BLaER1 (cell line): ENCODE measurements around the gene C1orf35.

Experiments used
- H3K27ac ChIP-seq: shearing (Covaris generic); formaldehyde crosslinking; 2 replicates; pipeline ENCODE4 v1.8.1; 2022
- H3K27me3 ChIP-seq: shearing (Covaris generic); formaldehyde crosslinking; 2 replicates; pipeline ENCODE4 v1.8.1; 2022
- H3K36me3 ChIP-seq: shearing (Covaris generic); formaldehyde crosslinking; 2 replicates; pipeline ENCODE4 v1.8.1; 2022
- H3K4me1 ChIP-seq: shearing (Covaris generic); formaldehyde crosslinking; 2 replicates; pipeline ENCODE4 v1.8.1; 2022
- H3K4me2 ChIP-seq: shearing (Covaris generic); formaldehyde crosslinking; 2 replicates; pipeline ENCODE4 v1.8.1; 2022
- H3K4me3 ChIP-seq: shearing (Covaris generic); formaldehyde crosslinking; 2 replicates; pipeline ENCODE4 v1.8.1; 2022
- H3K9ac ChIP-seq: shearing (Covaris generic); formaldehyde crosslinking; 2 replicates; pipeline ENCODE4 v1.8.1; 2022
- H3K9me3 ChIP-seq: shearing (Covaris generic); formaldehyde crosslinking; 2 replicates; pipeline ENCODE4 v1.8.1; 2022
- H4K20me1 ChIP-seq: shearing (Covaris generic); formaldehyde crosslinking; 2 replicates; pipeline ENCODE4 v1.8.1; 2022
- Cebpa-rat ChIP-seq: shearing (Covaris generic); IDR thresholded peaks from 2 replicates; pipeline ENCODE4 v1.8.1; 2022

The C1orf35 gene

GRCh38 chr1:228074954-228075730 is 28.0 kb downstream of the C1orf35 start:
- Histone ChIP-seq H3K27ac (no peak overlapping the region), H3K36me3 (no peaks in the 10 kb centered on the region), H3K9ac (no peak overlapping the region), H3K4me1 (peaks cover 30% of the 10 kb centered on the region), H3K27me3 (no peaks in the 10 kb centered on the region), H3K4me2 (no peak overlapping the region), H3K4me3 (no peak overlapping the region), H4K20me1 (peaks cover 76% of the 10 kb centered on the region), H3K9me3 (no peaks in the 10 kb centered on the region)
- no peak for TF ChIP-seq Cebpa-rat

- Histone ChIP-seq H3K4me1 (peaks cover 19% of the 10 kb centered on the region), H3K4me3 (no peak overlapping the region), H3K36me3 (no peaks in the 10 kb centered on the region), H4K20me1 (peaks cover 65% of the 10 kb centered on the region), H3K9me3 (no peaks in the 10 kb centered on the region), H3K27me3 (no peaks in the 10 kb centered on the region), H3K27ac (no peak overlapping the region), H3K4me2 (no peak overlapping the region), H3K9ac (no peak overlapping the region)
- TF ChIP-seq Cebpa-rat, result no peak
Observed at GRCh38 chr1:228073857-228074545, 29.1 kb downstream of the C1orf35 start.

- no peaks in the 10 kb centered on the region for H3K9me3 ChIP-seq
- H3K27ac ChIP-seq, result no peak overlapping the region
- TF ChIP-seq Cebpa-rat, result no peak
- H3K9ac ChIP-seq, result no peak overlapping the region
- no peak overlapping the region for H3K4me3 ChIP-seq
- H3K4me2 ChIP-seq, result no peak overlapping the region
- H3K36me3 ChIP-seq, result no peaks in the 10 kb centered on the region
- peaks cover 57% of the 10 kb centered on the region for H4K20me1 ChIP-seq
- no peaks in the 10 kb centered on the region for H3K27me3 ChIP-seq
- H3K4me1 ChIP-seq, result peaks cover 12% of the 10 kb centered on the region
Observed at GRCh38 chr1:228073061-228073856, 29.9 kb downstream of the C1orf35 start.

GRCh38 chr1:228072658-228073043 is 30.5 kb downstream of the C1orf35 start:
- Histone ChIP-seq H3K36me3 (no peaks in the 10 kb centered on the region), H3K4me1 (peaks cover 6% of the 10 kb centered on the region; the same call in 1 of the 2 replicates), H3K4me3 (no peak overlapping the region), H3K27me3 (no peaks in the 10 kb centered on the region), H3K27ac (no peak overlapping the region), H4K20me1 (peaks cover 55% of the 10 kb centered on the region), H3K9ac (no peak overlapping the region), H3K9me3 (no peaks in the 10 kb centered on the region), H3K4me2 (no peak overlapping the region)
- no peak for TF ChIP-seq Cebpa-rat

GRCh38 chr1:228071839-228072657 is 31.1 kb downstream of the C1orf35 start:
- Histone ChIP-seq H3K4me2 (no peak overlapping the region), H3K9ac (no peak overlapping the region), H3K27me3 (peaks cover 4% of the 10 kb centered on the region; the same call in 1 of the 2 replicates), H3K9me3 (no peaks in the 10 kb centered on the region), H3K27ac (no peak overlapping the region), H4K20me1 (peaks cover 49% of the 10 kb centered on the region), H3K4me3 (no peak overlapping the region), H3K4me1 (no peaks in the 10 kb centered on the region), H3K36me3 (no peaks in the 10 kb centered on the region)
- TF ChIP-seq Cebpa-rat, result no peak

GRCh38 chr1:228070851-228071250 is 32.3 kb downstream of the C1orf35 start:
- Histone ChIP-seq H3K27me3 (peaks cover 13% of the 10 kb centered on the region; the same call in 1 of the 2 replicates), H3K9me3 (no peaks in the 10 kb centered on the region), H3K36me3 (no peaks in the 10 kb centered on the region), H3K4me3 (no peak overlapping the region), H3K4me2 (no peak overlapping the region), H3K9ac (no peak overlapping the region), H3K4me1 (no peaks in the 10 kb centered on the region), H3K27ac (no peak overlapping the region), H4K20me1 (peaks cover 38% of the 10 kb centered on the region)
- no peak for TF ChIP-seq Cebpa-rat

GRCh38 chr1:228070173-228070572 is 33.0 kb downstream of the C1orf35 start:
- Histone ChIP-seq H3K9ac (no peak overlapping the region), H3K27me3 (peaks cover 13% of the 10 kb centered on the region; the same call in 1 of the 2 replicates), H3K4me3 (no peak overlapping the region), H3K9me3 (no peaks in the 10 kb centered on the region), H3K4me1 (no peaks in the 10 kb centered on the region), H3K4me2 (no peak overlapping the region), H3K27ac (no peak overlapping the region), H4K20me1 (peaks cover 31% of the 10 kb centered on the region), H3K36me3 (no peaks in the 10 kb centered on the region)
- no peak for TF ChIP-seq Cebpa-rat

GRCh38 chr1:228068359-228068758 is 34.8 kb downstream of the C1orf35 start:
- Histone ChIP-seq H4K20me1 (peaks cover 13% of the 10 kb centered on the region), H3K27me3 (peaks cover 13% of the 10 kb centered on the region; the same call in 1 of the 2 replicates), H3K9me3 (no peaks in the 10 kb centered on the region), H3K4me1 (no peaks in the 10 kb centered on the region), H3K4me3 (no peak overlapping the region), H3K27ac (no peak overlapping the region), H3K36me3 (no peaks in the 10 kb centered on the region), H3K9ac (no peak overlapping the region), H3K4me2 (no peak overlapping the region)
- TF ChIP-seq Cebpa-rat, result no peak
